Prostate gland (tissue), 2 donors: ENCODE results near the gene DMWD. TPM values are rescaled to one million over a fixed set of nuclear protein-coding genes. Genes with fewer than 3 reads are reported as not detected.
A peak's percentile ranks its signal among the peaks of the same experiment; 100 is the strongest.

Experiments
- DNase-seq: peaks from one replicate; pipeline ENCODE4 v3.0.0-alpha.2; 2019; ENCODE audit warnings: low spot score
- H3K27ac ChIP-seq, 2 donors: fragments of 200-600 bp; sonication (generic); 2 replicates each; pipeline ENCODE4 v1.5.1; 2017 to 2019
- H3K27me3 ChIP-seq: fragments of 200-600 bp; sonication (generic); replicated peaks from 2 replicates; pipeline ENCODE4 v1.5.1; 2019; ENCODE audit not compliant: insufficient read depth
- H3K36me3 ChIP-seq, 2 donors: fragments of 200-600 bp; sonication (generic); 1 replicate in 1 of 2; 2 replicates in 1 of 2; pipeline versions ENCODE4 v1.5.1 to v1.8.1; 2017 to 2019
- H3K4me1 ChIP-seq: fragments of 200-600 bp; sonication (generic); replicated peaks from 2 replicates; pipeline ENCODE4 v1.5.1; 2019
- H3K4me3 ChIP-seq, 2 donors: fragments of 200-600 bp; sonication (generic); 2 replicates each; pipeline ENCODE4 v1.5.1; 2017 to 2019
- H3K9me3 ChIP-seq: fragments of 200-600 bp; sonication (generic); 2 replicates; pipeline ENCODE4 v1.5.1; 2017
- CTCF ChIP-seq, 4 experiments: fragments of 200-600 bp in 2 of 4; fragments of 450-650 bp in 2 of 4; sonication (generic) in 2 of 4; IDR thresholded peaks; 1 replicate in 3 of 4; 2 replicates in 1 of 4; pipeline ENCODE4 v1.5.1; 2016 to 2019; ENCODE audit warnings: antibody characterized with exemption in 4 of 4, mild to moderate bottlenecking in 2 of 4, moderate library complexity in 2 of 4
- POLR2A ChIP-seq: fragments of 450-650 bp; IDR thresholded peaks from one replicate; pipeline ENCODE4 v1.6.1; 2016; ENCODE audit warnings: antibody characterized with exemption, mild to moderate bottlenecking
- POLR2AphosphoS5 ChIP-seq: sonication (generic); formaldehyde crosslinking; IDR thresholded peaks from one replicate; pipeline ENCODE4 v1.6.1; 2017; ENCODE audit warnings: antibody characterized with exemption
- WGBS: methylation state at CpG from one replicate; pipeline ENCODE4 v1.1.5; 2018; 5-methylcytosine and 5-hydroxymethylcytosine counted together
- intact Hi-C: fragments of 100-400 bp; cut with DNase I; formaldehyde crosslinking; loops from one replicate; pipeline ENCODE4 v1.14.2; 2022
- total RNA-seq, 2 donors: library from RNA; depleted of rRNA; stranded (reverse); fragments of >200 nt; gene quantifications; one replicate each; pipeline ENCODE4 v1.1.0, GENCODE V29; 2016

The DMWD gene
- total RNA-seq, 2 donors from 2014 or later: 35.5 to 96.7 TPM

DNA sequence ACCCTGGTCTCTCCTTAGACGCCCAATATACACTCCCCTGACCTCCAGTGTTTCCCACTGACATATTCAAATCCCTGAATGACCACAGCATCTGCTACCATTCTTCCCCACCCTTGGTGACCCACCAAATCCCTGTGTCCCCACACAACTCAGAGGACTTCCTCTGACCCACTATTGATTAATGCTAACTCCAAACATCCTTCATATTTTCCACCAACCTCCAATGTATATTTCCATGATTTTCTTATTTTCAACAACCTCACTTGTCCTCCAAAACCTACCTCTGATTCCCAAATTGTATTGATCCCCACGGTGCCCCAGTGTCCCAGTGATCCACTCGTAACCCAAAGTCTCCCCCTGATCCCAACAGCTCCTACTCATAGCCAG is 526 bp upstream of the DMWD start:
- no peak for DNase-seq
- 46% methylated on average over 3 of the region's 3 CpGs for WGBS
- no peaks in the 10 kb centered on the region for H3K9me3 ChIP-seq
- intact Hi-C loops: no loop called here
- no peak overlapping the region for H3K27ac ChIP-seq
- no peak for TF ChIP-seq POLR2AphosphoS5
- no peak for TF ChIP-seq POLR2A
- TF ChIP-seq CTCF (IDR thresholded peaks at IDR 0.05): no peak
- peak overlapping the region in 1 of 2 donors; percentile 82 for H3K4me3 ChIP-seq
- H3K36me3 ChIP-seq: no peaks in the 10 kb centered on the region
- H3K4me1 ChIP-seq: peaks cover 2% of the 10 kb centered on the region
- H3K27me3 ChIP-seq: no peaks in the 10 kb centered on the region

DNA sequence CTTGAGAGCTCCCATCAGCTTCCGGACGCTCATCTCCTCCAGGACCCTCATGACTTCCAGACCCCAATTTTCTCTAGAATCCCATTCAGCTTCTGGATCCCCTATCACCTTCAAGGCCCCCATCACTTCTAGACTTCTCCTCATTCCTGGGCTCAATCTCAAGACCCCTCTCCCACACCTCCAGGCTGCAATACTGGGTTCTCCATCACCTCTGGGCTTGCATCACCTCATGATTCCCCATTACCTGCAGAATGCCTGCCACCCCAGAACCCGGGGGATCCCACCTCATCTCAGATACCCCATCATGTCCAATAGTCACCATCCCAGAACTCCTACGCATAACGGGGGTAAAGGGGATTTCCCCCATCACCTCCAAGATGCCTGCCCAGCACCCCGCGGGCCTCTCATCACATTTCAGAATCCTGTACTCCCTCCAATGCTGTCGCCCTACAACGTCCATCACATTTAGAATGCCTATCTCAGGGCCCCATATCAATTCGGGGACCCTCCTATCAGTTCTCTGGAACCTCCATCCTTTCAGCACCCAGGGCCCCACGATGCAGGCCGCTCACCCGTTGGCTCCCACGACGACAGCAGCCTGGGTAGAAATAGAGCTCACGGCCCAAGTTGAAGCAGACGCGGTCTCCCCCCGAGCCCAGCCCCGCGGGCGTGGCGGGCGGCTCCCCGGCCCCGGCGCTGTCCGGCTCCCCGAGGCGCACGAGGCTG is 738 bp downstream of the DMWD start:
- TF ChIP-seq POLR2A: no peak
- no peak for TF ChIP-seq CTCF (IDR thresholded peaks at IDR 0.05)
- no peak for TF ChIP-seq POLR2AphosphoS5
- peak overlapping the region; percentile 55 to 68 for H3K27ac ChIP-seq
- no peaks in the 10 kb centered on the region for H3K9me3 ChIP-seq
- 7% methylated on average over 26 of the region's 31 CpGs for WGBS
- intact Hi-C loops: no loop called here
- H3K36me3 ChIP-seq: no peaks in the 10 kb centered on the region
- peaks cover 2% of the 10 kb centered on the region for H3K4me1 ChIP-seq
- peak overlapping the region; percentile 71 to 82 for H3K4me3 ChIP-seq
- H3K27me3 ChIP-seq: no peaks in the 10 kb centered on the region
- DNase-seq: no peak

DNA sequence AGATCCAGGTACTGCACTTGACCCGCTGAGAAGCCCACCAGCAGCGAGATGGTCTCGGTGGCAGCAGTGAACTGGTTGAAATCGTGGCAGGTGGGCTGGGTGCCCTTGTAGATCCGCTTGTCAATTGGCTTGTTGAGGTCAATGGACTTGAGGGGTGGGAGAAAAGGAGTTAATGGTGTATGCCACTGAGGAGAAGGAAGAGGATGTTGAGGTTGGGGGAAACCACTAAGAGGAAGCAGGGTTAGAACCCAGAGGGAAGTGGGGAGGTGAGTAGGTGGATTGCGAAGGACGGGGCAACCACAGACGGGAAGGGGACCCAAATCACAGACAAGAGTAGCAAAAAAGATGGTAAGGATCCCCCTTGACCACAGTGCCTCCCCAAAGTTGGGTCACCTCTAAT is 1.7 kb downstream of the DMWD start:
- no peak for DNase-seq
- intact Hi-C loops: no loop called here
- H3K27me3 ChIP-seq: no peaks in the 10 kb centered on the region
- no peaks in the 10 kb centered on the region for H3K36me3 ChIP-seq
- H3K4me3 ChIP-seq: no peak overlapping the region
- no peaks in the 10 kb centered on the region for H3K9me3 ChIP-seq
- no peak for TF ChIP-seq CTCF (IDR thresholded peaks at IDR 0.05)
- 88% methylated on average over 8 of the region's 8 CpGs for WGBS
- no peak overlapping the region for H3K27ac ChIP-seq
- peaks cover 2% of the 10 kb centered on the region for H3K4me1 ChIP-seq

DNA sequence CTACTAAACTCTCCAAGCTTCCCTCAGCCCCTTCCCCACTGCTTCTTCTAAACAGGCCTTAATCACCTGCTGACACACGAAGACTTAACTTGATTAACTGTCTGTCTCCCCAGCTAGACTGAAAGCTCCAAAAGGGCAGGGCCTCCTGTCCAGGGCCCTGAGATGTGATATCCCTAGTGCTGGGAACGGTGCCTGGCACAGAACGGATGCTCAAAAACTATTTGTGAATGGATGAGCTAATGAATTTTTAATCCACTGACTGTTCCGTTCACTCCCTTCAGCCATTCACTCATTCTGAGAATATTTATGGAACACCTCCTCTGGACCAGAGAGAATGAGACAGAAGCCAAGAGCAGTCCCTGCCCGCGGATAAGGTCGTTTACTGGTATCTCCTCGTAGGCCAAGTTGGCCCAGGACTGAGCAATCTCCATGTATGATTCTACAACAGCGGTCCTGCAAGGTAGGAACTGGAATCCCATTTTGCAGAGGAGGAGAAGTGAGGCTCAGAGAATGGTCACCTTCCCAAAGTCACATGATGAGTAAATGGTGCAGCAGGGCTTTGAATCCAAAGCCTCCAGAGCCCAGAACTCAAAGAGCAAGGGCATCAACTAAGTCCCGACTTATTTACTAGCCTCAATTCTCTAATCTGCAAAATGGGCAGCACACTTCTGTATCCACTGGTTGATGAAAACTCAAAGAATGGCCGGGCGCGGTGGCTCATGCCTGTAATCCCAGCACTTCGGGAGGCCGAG is 3.4 kb downstream of the DMWD start:
- Histone ChIP-seq H3K4me3 (no peak overlapping the region), H3K9me3 (no peaks in the 10 kb centered on the region), H3K27ac (no peak overlapping the region), H3K27me3 (no peaks in the 10 kb centered on the region), H3K36me3 (no peaks in the 10 kb centered on the region), H3K4me1 (peaks cover 2% of the 10 kb centered on the region)
- no peak for TF ChIP-seq POLR2AphosphoS5
- no peak for TF ChIP-seq CTCF (IDR thresholded peaks at IDR 0.05)
- TF ChIP-seq POLR2A: no peak
- 88% methylated on average over 15 of the region's 15 CpGs for WGBS
- no peak for DNase-seq
- intact Hi-C loops: no loop called here

- DNase-seq: no peak
- no peak for TF ChIP-seq POLR2A
- no peak for TF ChIP-seq POLR2AphosphoS5
- TF ChIP-seq CTCF (IDR thresholded peaks at IDR 0.05): no peak
- no peak overlapping the region for H3K4me3 ChIP-seq
- H3K27me3 ChIP-seq: no peaks in the 10 kb centered on the region
- no peak overlapping the region for H3K27ac ChIP-seq
- intact Hi-C loops: no loop called here
- 95% methylated on average over 21 of the region's 21 CpGs for WGBS
- H3K4me1 ChIP-seq: peaks cover 10% of the 10 kb centered on the region
- no peaks in the 10 kb centered on the region for H3K9me3 ChIP-seq
- no peaks in the 10 kb centered on the region for H3K36me3 ChIP-seq
Measured at GRCh38 chr19:45786533-45786894, 6.1 kb downstream of the DMWD start.
